ENCODE data around the gene ZNF334.

DNA sequence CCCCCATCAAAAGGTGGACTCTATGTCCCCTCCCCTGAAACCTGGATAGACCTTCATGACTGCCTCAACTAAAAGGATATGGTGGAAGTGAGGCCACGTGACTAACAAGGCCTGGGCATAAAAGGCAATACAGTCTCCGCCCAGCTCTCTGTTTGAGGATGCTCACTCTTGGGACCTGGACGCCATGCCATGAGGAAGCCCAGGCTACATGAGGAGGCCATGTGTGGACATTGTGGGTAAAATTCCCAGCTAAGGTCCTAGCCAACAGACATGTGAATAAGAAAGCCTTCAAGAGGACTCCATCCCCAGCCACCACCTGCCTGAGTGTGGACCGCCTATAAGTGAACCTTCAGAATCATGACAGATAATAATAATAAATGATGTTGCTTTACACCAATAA is 7.2 kb upstream of the ZNF334 start:
- TF ChIP-seq, protein P1, sequence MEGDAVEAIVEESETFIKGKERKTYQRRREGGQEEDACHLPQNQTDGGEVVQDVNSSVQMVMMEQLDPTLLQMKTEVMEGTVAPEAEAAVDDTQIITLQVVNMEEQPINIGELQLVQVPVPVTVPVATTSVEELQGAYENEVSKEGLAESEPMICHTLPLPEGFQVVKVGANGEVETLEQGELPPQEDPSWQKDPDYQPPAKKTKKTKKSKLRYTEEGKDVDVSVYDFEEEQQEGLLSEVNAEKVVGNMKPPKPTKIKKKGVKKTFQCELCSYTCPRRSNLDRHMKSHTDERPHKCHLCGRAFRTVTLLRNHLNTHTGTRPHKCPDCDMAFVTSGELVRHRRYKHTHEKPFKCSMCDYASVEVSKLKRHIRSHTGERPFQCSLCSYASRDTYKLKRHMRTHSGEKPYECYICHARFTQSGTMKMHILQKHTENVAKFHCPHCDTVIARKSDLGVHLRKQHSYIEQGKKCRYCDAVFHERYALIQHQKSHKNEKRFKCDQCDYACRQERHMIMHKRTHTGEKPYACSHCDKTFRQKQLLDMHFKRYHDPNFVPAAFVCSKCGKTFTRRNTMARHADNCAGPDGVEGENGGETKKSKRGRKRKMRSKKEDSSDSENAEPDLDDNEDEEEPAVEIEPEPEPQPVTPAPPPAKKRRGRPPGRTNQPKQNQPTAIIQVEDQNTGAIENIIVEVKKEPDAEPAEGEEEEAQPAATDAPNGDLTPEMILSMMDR (conservative IDR thresholded peaks at IDR 0.05), result no peak
- no peak for TF ChIP-seq EZH2 (IDR thresholded peaks at IDR 0.05; ENCODE audit: low read depth)

All from PC-9 (cell line).